ENCODE results near the gene RBFOX2.
"Not testable (repeated sequence)": the region's sequence is repeated elsewhere in the genome, so short reads cannot be mapped to it uniquely, and the experiment has no call there.

RBFOX2 gene

GRCh38 chr22:36022162-36022561, 6.5 kb downstream of the RBFOX2 start:
- Histone ChIP-seq H3K4me1 (ENCODE audit: control insufficient read depth in 2 of 2, insufficient read depth in 2 of 2, low read length in 2 of 2) (peaks cover 4 to 7% of the 10 kb centered on the region in 2 donors), H3K27me3 (ENCODE audit: control insufficient read depth in 2 of 2, insufficient read depth in 2 of 2, low read length in 2 of 2) (no peaks in the 10 kb centered on the region), H3K36me3 (ENCODE audit: control insufficient read depth in 2 of 2, insufficient read depth in 2 of 2, low read length in 2 of 2) (no peaks in the 10 kb centered on the region), H3K9ac (ENCODE audit: low read depth in 1 of 2, low read length in 2 of 2) (no peak overlapping the region), H3K9me3 (ENCODE audit: control insufficient read depth in 2 of 2, low read length in 2 of 2) (no peaks in the 10 kb centered on the region), H3K27ac (ENCODE audit: low read depth in 2 of 2, low read length in 2 of 2) (peak overlapping the region; percentile 36 to 54), H3K4me3 (ENCODE audit: low read length in 2 of 2) (no peak overlapping the region)

GRCh38 chr22:36021606-36022153, 6.9 kb downstream of the RBFOX2 start:
- Histone ChIP-seq H3K4me3 (ENCODE audit: low read length in 2 of 2) (no peak overlapping the region), H3K27ac (ENCODE audit: low read depth in 2 of 2, low read length in 2 of 2) (peak overlapping the region in 1 of 2 donors; percentile 54), H3K27me3 (ENCODE audit: control insufficient read depth in 2 of 2, insufficient read depth in 2 of 2, low read length in 2 of 2) (no peaks in the 10 kb centered on the region), H3K36me3 (ENCODE audit: control insufficient read depth in 2 of 2, insufficient read depth in 2 of 2, low read length in 2 of 2) (no peaks in the 10 kb centered on the region), H3K9me3 (ENCODE audit: control insufficient read depth in 2 of 2, low read length in 2 of 2) (no peaks in the 10 kb centered on the region), H3K9ac (ENCODE audit: low read depth in 1 of 2, low read length in 2 of 2) (no peak overlapping the region), H3K4me1 (ENCODE audit: control insufficient read depth in 2 of 2, insufficient read depth in 2 of 2, low read length in 2 of 2) (peaks cover 4 to 7% of the 10 kb centered on the region in 2 donors)

- not testable (repeated sequence) for H3K27me3 ChIP-seq (ENCODE audit: control insufficient read depth in 2 of 2, insufficient read depth in 2 of 2, low read length in 2 of 2); H3K9ac ChIP-seq (ENCODE audit: low read depth in 1 of 2, low read length in 2 of 2); H3K27ac ChIP-seq (ENCODE audit: low read depth in 2 of 2, low read length in 2 of 2); H3K4me1 ChIP-seq (ENCODE audit: control insufficient read depth in 2 of 2, insufficient read depth in 2 of 2, low read length in 2 of 2); H3K4me3 ChIP-seq (ENCODE audit: low read length in 2 of 2); H3K36me3 ChIP-seq (ENCODE audit: control insufficient read depth in 2 of 2, insufficient read depth in 2 of 2, low read length in 2 of 2); H3K9me3 ChIP-seq (ENCODE audit: control insufficient read depth in 2 of 2, low read length in 2 of 2)
These were observed 7.8 kb downstream of the RBFOX2 start for GRCh38 chr22:36020865-36021264.

- no peak overlapping the region for H3K4me3 ChIP-seq (ENCODE audit: low read length in 2 of 2)
- H3K4me1 ChIP-seq (ENCODE audit: control insufficient read depth in 2 of 2, insufficient read depth in 2 of 2, low read length in 2 of 2) = peaks cover 4 to 5% of the 10 kb centered on the region in 2 donors
- H3K27ac ChIP-seq (ENCODE audit: low read depth in 2 of 2, low read length in 2 of 2) = no peak overlapping the region
- no peaks in the 10 kb centered on the region for H3K36me3 ChIP-seq (ENCODE audit: control insufficient read depth in 2 of 2, insufficient read depth in 2 of 2, low read length in 2 of 2)
- no peaks in the 10 kb centered on the region for H3K9me3 ChIP-seq (ENCODE audit: control insufficient read depth in 2 of 2, low read length in 2 of 2)
- H3K27me3 ChIP-seq (ENCODE audit: control insufficient read depth in 2 of 2, insufficient read depth in 2 of 2, low read length in 2 of 2) = no peaks in the 10 kb centered on the region
- H3K9ac ChIP-seq (ENCODE audit: low read depth in 1 of 2, low read length in 2 of 2) = no peak overlapping the region
These were observed 11.0 kb downstream of the RBFOX2 start for GRCh38 chr22:36017651-36018091.

- Histone ChIP-seq H3K36me3 (ENCODE audit: control insufficient read depth in 2 of 2, insufficient read depth in 2 of 2, low read length in 2 of 2) (no peaks in the 10 kb centered on the region), H3K9me3 (ENCODE audit: control insufficient read depth in 2 of 2, low read length in 2 of 2) (no peaks in the 10 kb centered on the region), H3K4me1 (ENCODE audit: control insufficient read depth in 2 of 2, insufficient read depth in 2 of 2, low read length in 2 of 2) (peaks cover 2 to 4% of the 10 kb centered on the region in 2 donors), H3K27me3 (ENCODE audit: control insufficient read depth in 2 of 2, insufficient read depth in 2 of 2, low read length in 2 of 2) (no peaks in the 10 kb centered on the region), H3K27ac (ENCODE audit: low read depth in 2 of 2, low read length in 2 of 2) (no peak overlapping the region), H3K9ac (ENCODE audit: low read depth in 1 of 2, low read length in 2 of 2) (no peak overlapping the region), H3K4me3 (ENCODE audit: low read length in 2 of 2) (no peak overlapping the region)
These were observed 11.9 kb downstream of the RBFOX2 start for GRCh38 chr22:36016684-36017083.

- Histone ChIP-seq H3K36me3 (ENCODE audit: control insufficient read depth in 2 of 2, insufficient read depth in 2 of 2, low read length in 2 of 2) (no peaks in the 10 kb centered on the region), H3K4me1 (ENCODE audit: control insufficient read depth in 2 of 2, insufficient read depth in 2 of 2, low read length in 2 of 2) (peaks cover 2 to 4% of the 10 kb centered on the region in 2 donors), H3K9me3 (ENCODE audit: control insufficient read depth in 2 of 2, low read length in 2 of 2) (no peaks in the 10 kb centered on the region), H3K9ac (ENCODE audit: low read depth in 1 of 2, low read length in 2 of 2) (peak overlapping the region in 1 of 2 donors; percentile 2), H3K27me3 (ENCODE audit: control insufficient read depth in 2 of 2, insufficient read depth in 2 of 2, low read length in 2 of 2) (no peaks in the 10 kb centered on the region), H3K4me3 (ENCODE audit: low read length in 2 of 2) (no peak overlapping the region), H3K27ac (ENCODE audit: low read depth in 2 of 2, low read length in 2 of 2) (peak overlapping the region in 1 of 2 donors; percentile 9)
These were observed 12.7 kb downstream of the RBFOX2 start for GRCh38 chr22:36015811-36016529.

GRCh38 chr22:36015155-36015810, 13.3 kb downstream of the RBFOX2 start:
- Histone ChIP-seq H3K27ac (ENCODE audit: low read depth in 2 of 2, low read length in 2 of 2) (no peak overlapping the region), H3K36me3 (ENCODE audit: control insufficient read depth in 2 of 2, insufficient read depth in 2 of 2, low read length in 2 of 2) (no peaks in the 10 kb centered on the region), H3K4me1 (ENCODE audit: control insufficient read depth in 2 of 2, insufficient read depth in 2 of 2, low read length in 2 of 2) (peaks cover 2 to 4% of the 10 kb centered on the region in 2 donors), H3K27me3 (ENCODE audit: control insufficient read depth in 2 of 2, insufficient read depth in 2 of 2, low read length in 2 of 2) (no peaks in the 10 kb centered on the region), H3K9me3 (ENCODE audit: control insufficient read depth in 2 of 2, low read length in 2 of 2) (no peaks in the 10 kb centered on the region), H3K9ac (ENCODE audit: low read depth in 1 of 2, low read length in 2 of 2) (peak overlapping the region in 1 of 2 donors; percentile 2), H3K4me3 (ENCODE audit: low read length in 2 of 2) (no peak overlapping the region)

- H3K27ac ChIP-seq (ENCODE audit: low read depth in 2 of 2, low read length in 2 of 2) = no peak overlapping the region
- H3K9ac ChIP-seq (ENCODE audit: low read depth in 1 of 2, low read length in 2 of 2) = no peak overlapping the region
- no peak overlapping the region for H3K4me3 ChIP-seq (ENCODE audit: low read length in 2 of 2)
- H3K4me1 ChIP-seq (ENCODE audit: control insufficient read depth in 2 of 2, insufficient read depth in 2 of 2, low read length in 2 of 2) = peaks cover 4 to 5% of the 10 kb centered on the region in 2 donors
- H3K36me3 ChIP-seq (ENCODE audit: control insufficient read depth in 2 of 2, insufficient read depth in 2 of 2, low read length in 2 of 2) = no peaks in the 10 kb centered on the region
- no peaks in the 10 kb centered on the region for H3K9me3 ChIP-seq (ENCODE audit: control insufficient read depth in 2 of 2, low read length in 2 of 2)
- H3K27me3 ChIP-seq (ENCODE audit: control insufficient read depth in 2 of 2, insufficient read depth in 2 of 2, low read length in 2 of 2) = no peaks in the 10 kb centered on the region
These were observed 14.0 kb downstream of the RBFOX2 start for GRCh38 chr22:36014546-36015074.

- H3K4me3 ChIP-seq (ENCODE audit: low read length in 2 of 2) = no peak overlapping the region
- H3K27me3 ChIP-seq (ENCODE audit: control insufficient read depth in 2 of 2, insufficient read depth in 2 of 2, low read length in 2 of 2) = no peaks in the 10 kb centered on the region
- H3K9me3 ChIP-seq (ENCODE audit: control insufficient read depth in 2 of 2, low read length in 2 of 2) = no peaks in the 10 kb centered on the region
- peaks cover 7 to 8% of the 10 kb centered on the region in 2 donors for H3K4me1 ChIP-seq (ENCODE audit: control insufficient read depth in 2 of 2, insufficient read depth in 2 of 2, low read length in 2 of 2)
- no peak overlapping the region for H3K9ac ChIP-seq (ENCODE audit: low read depth in 1 of 2, low read length in 2 of 2)
- no peak overlapping the region for H3K27ac ChIP-seq (ENCODE audit: low read depth in 2 of 2, low read length in 2 of 2)
- no peaks in the 10 kb centered on the region for H3K36me3 ChIP-seq (ENCODE audit: control insufficient read depth in 2 of 2, insufficient read depth in 2 of 2, low read length in 2 of 2)
These were observed 16.3 kb downstream of the RBFOX2 start for GRCh38 chr22:36012332-36012731.

GRCh38 chr22:36010882-36011281, 17.7 kb downstream of the RBFOX2 start:
- Histone ChIP-seq H3K27ac (ENCODE audit: low read depth in 2 of 2, low read length in 2 of 2) (no peak overlapping the region), H3K36me3 (ENCODE audit: control insufficient read depth in 2 of 2, insufficient read depth in 2 of 2, low read length in 2 of 2) (no peaks in the 10 kb centered on the region), H3K4me3 (ENCODE audit: low read length in 2 of 2) (no peak overlapping the region), H3K9ac (ENCODE audit: low read depth in 1 of 2, low read length in 2 of 2) (no peak overlapping the region), H3K9me3 (ENCODE audit: control insufficient read depth in 2 of 2, low read length in 2 of 2) (no peaks in the 10 kb centered on the region), H3K27me3 (ENCODE audit: control insufficient read depth in 2 of 2, insufficient read depth in 2 of 2, low read length in 2 of 2) (no peaks in the 10 kb centered on the region), H3K4me1 (ENCODE audit: control insufficient read depth in 2 of 2, insufficient read depth in 2 of 2, low read length in 2 of 2) (peaks cover 7 to 8% of the 10 kb centered on the region in 2 donors)
